CD4-positive, alpha-beta memory T cell (primary cell): Measurements from ENCODE around the gene ZDHHC12. TPM values are rescaled to one million over a fixed set of nuclear protein-coding genes. Genes with fewer than 3 reads are reported as not detected.
"Not testable (repeated sequence)": the region's sequence is repeated elsewhere in the genome, so short reads cannot be mapped to it uniquely, and the experiment has no call there.

ENCODE experiments used
- CTCF ChIA-PET: fragments of 350-600 bp; sonication (Branson Sonifier 250); formaldehyde crosslinking; loops from one replicate; lab custom pipeline; 2021; ENCODE audit warnings: inconsistent platforms; ENCODE audit not compliant: partially characterized antibody; lab: Charles Lee
- POLR2A ChIA-PET: fragments of 350-600 bp; sonication (Branson Sonifier 250); formaldehyde crosslinking; loops from one replicate; lab custom pipeline; 2021; ENCODE audit not compliant: partially characterized antibody; lab: Charles Lee
- DNase-seq, 5 donors: peaks; one replicate each; pipeline versions ENCODE4 v3.0.0 to v3.0.0-alpha.2; 2020 to 2022; ENCODE audit warnings: mixed read lengths in 1 of 5
- H3K27ac ChIP-seq: one replicate; pipeline ENCODE4 v1.7.0; 2013; ENCODE audit warnings: low read depth, low read length
- H3K27me3 ChIP-seq: 2 replicates; pipeline ENCODE4 v1.7.0; 2013; ENCODE audit warnings: mild to moderate bottlenecking, low read length, moderate library complexity; ENCODE audit not compliant: insufficient read depth
- H3K36me3 ChIP-seq: 2 replicates; pipeline ENCODE4 v1.7.0; 2013; ENCODE audit warnings: mild to moderate bottlenecking, low read length, moderate library complexity; ENCODE audit not compliant: insufficient read depth
- H3K4me1 ChIP-seq: 2 replicates; pipeline ENCODE4 v1.7.0; 2013; ENCODE audit warnings: mild to moderate bottlenecking, low read length, moderate library complexity; ENCODE audit not compliant: insufficient read depth
- H3K4me3 ChIP-seq, 2 donors: one replicate each; pipeline ENCODE4 v1.7.0; 2013; ENCODE audit warnings: low read length in 2 of 2, mild to moderate bottlenecking in 1 of 2
- H3K9me3 ChIP-seq, 2 donors: one replicate each; pipeline ENCODE4 v1.7.0; 2013; ENCODE audit warnings: low read length in 2 of 2, control low read depth in 1 of 2; ENCODE audit not compliant: control insufficient read depth in 1 of 2
- H3K27ac Mint-ChIP-seq, 7 donors: one replicate each; pipeline ENCODE4 v1.8.0; 2020 to 2021; ENCODE audit warnings: mixed read lengths in 7 of 7, mild to moderate bottlenecking in 6 of 7, inconsistent platforms in 3 of 7, moderate library complexity in 3 of 7
- H3K27me3 Mint-ChIP-seq, 2 donors: one replicate each; pipeline ENCODE4 v1.8.0; 2020 to 2021; ENCODE audit warnings: mixed read lengths in 2 of 2
- H3K36me3 Mint-ChIP-seq, 2 donors: one replicate each; pipeline ENCODE4 v1.8.0; 2020 to 2021; ENCODE audit warnings: mixed read lengths in 2 of 2, inconsistent platforms in 1 of 2, mild to moderate bottlenecking in 1 of 2
- H3K4me1 Mint-ChIP-seq, 4 donors: one replicate each; pipeline ENCODE4 v1.8.0; 2020 to 2021; ENCODE audit warnings: mixed read lengths in 4 of 4, mild to moderate bottlenecking in 1 of 4
- H3K4me3 Mint-ChIP-seq, 8 donors: one replicate each; pipeline ENCODE4 v1.8.0; 2020 to 2021; ENCODE audit warnings: mixed read lengths in 8 of 8, mild to moderate bottlenecking in 7 of 8, moderate library complexity in 6 of 8, inconsistent platforms in 3 of 8
- H3K9me3 Mint-ChIP-seq, 8 donors: one replicate each; pipeline ENCODE4 v1.8.0; 2020 to 2021; ENCODE audit warnings: mixed read lengths in 8 of 8, mild to moderate bottlenecking in 5 of 8, inconsistent platforms in 3 of 8, moderate library complexity in 1 of 8
- intact Hi-C: fragments of 100-400 bp; cut with micrococcal nuclease; formaldehyde crosslinking; loops from one replicate; pipeline ENCODE4 v1.15.1; 2023
- polyA plus RNA-seq, 2 donors: library from polyadenylated mRNA; unstranded; fragments of 300-500 nt; fragmentation: Illumina TruSeq; gene quantifications; one replicate each; pipeline ENCODE4 v1.2.3, GENCODE V29; 2021
- total RNA-seq, 2 experiments: library from RNA; stranded (reverse); gene quantifications; one replicate each; pipeline ENCODE4 v1.2.3, GENCODE V29; 2021

ZDHHC12 gene
- total and polyA plus RNA-seq, 4 experiments from 2014 or later = 24.6 to 75.7 (median 41.7) TPM

GRCh38 chr9:128696923-128697707 is 26.8 kb downstream of the ZDHHC12 start:
- no peak for DNase-seq
- Histone ChIP-seq H3K9me3 (no peaks in the 10 kb centered on the region), H3K27ac (no peak overlapping the region), H3K27me3 (no peaks in the 10 kb centered on the region), H3K36me3 (peaks cover 24% of the 10 kb centered on the region), H3K4me3 (no peak overlapping the region), H3K4me1 (peaks cover 13% of the 10 kb centered on the region)
- Mint-ChIP-seq H3K4me1 (peaks cover 3 to 18% (median 6%) of the 10 kb centered on the region in 4 donors), H3K36me3 (peaks cover 25 to 40% of the 10 kb centered on the region in 2 donors), H3K27me3 (no peaks in the 10 kb centered on the region), H3K4me3 (no peak overlapping the region), H3K27ac (peak overlapping the region in 1 of 7 donors; percentile 15), H3K9me3 (peaks cover 0 to 2% (median 0%) of the 10 kb centered on the region in 8 donors)
- ChIA-PET POLR2A (interaction anchor here (1.1 to 2.0 kb wide), 3 partner anchors 8 to 121 kb away, joined by 3 to 9 read pairs (median 3); partner anchors contain the start of genes ENDOG and SET), CTCF (interaction anchor here (0.7 to 1.2 kb wide), 3 partner anchors 32 to 121 kb away, joined by 3 read pairs; partner anchors contain the start of gene ENDOG)
- intact Hi-C loops = no loop called here

GRCh38 chr9:128694344-128694743 is 29.6 kb downstream of the ZDHHC12 start:
- ChIA-PET CTCF (no interaction called here), POLR2A (no interaction called here)
- H3K27me3 ChIP-seq = no peaks in the 10 kb centered on the region
- H3K9me3 Mint-ChIP-seq = peaks cover 0 to 4% (median 0%) of the 10 kb centered on the region in 8 donors
- peaks cover 14 to 23% (median 17%) of the 10 kb centered on the region in 4 donors for H3K4me1 Mint-ChIP-seq
- no peak overlapping the region for H3K4me3 Mint-ChIP-seq
- peak overlapping the region in 1 of 7 donors; percentile 32 for H3K27ac Mint-ChIP-seq
- H3K4me1 ChIP-seq = peaks cover 24% of the 10 kb centered on the region
- no peak overlapping the region for H3K4me3 ChIP-seq
- peaks cover 34 to 54% of the 10 kb centered on the region in 2 donors for H3K36me3 Mint-ChIP-seq
- DNase-seq = no peak
- peaks cover 29% of the 10 kb centered on the region for H3K36me3 ChIP-seq
- no peaks in the 10 kb centered on the region for H3K9me3 ChIP-seq
- no peak overlapping the region for H3K27ac ChIP-seq
- intact Hi-C loops = no loop called here
- peaks cover 0 to 1% of the 10 kb centered on the region in 2 donors for H3K27me3 Mint-ChIP-seq

DNA sequence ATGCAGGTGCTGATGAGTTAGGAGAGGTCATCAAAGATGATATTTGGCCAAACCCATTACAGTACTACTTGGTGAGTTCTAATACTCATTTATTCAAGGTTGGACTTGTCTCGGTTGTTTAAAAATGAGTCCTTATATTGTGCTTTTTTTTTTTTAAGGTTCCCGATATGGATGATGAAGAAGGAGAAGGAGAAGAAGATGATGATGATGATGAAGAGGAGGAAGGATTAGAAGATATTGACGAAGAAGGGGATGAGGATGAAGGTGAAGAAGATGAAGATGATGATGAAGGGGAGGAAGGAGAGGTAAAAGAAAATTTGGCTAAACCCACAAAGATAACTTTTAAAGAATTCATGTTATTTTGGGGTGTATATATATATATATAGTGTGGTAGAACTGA is 30.2 kb downstream of the ZDHHC12 start:
- H3K9me3 ChIP-seq, H3K4me3 ChIP-seq, CTCF ChIA-PET, H3K27me3 ChIP-seq, H3K27ac ChIP-seq, H3K27me3 Mint-ChIP-seq, DNase-seq, intact Hi-C loops, H3K9me3 Mint-ChIP-seq: not testable (repeated sequence)
- POLR2A ChIA-PET = interaction anchor here (1.8 kb wide), 1 partner anchor 30 kb away, joined by 5 read pairs; the partner anchor contains the start of gene ZDHHC12
- H3K4me3 Mint-ChIP-seq = peak overlapping the region in 1 of 8 donors; percentile 59
- H3K4me1 Mint-ChIP-seq = peaks cover 14 to 23% (median 17%) of the 10 kb centered on the region in 4 donors
- H3K36me3 Mint-ChIP-seq = peaks cover 34 to 54% of the 10 kb centered on the region in 2 donors
- peaks cover 29% of the 10 kb centered on the region for H3K36me3 ChIP-seq
- H3K4me1 ChIP-seq = peaks cover 24% of the 10 kb centered on the region
- H3K27ac Mint-ChIP-seq = peak overlapping the region in 3 of 7 donors; percentile 16 to 70 (median 64)

DNA sequence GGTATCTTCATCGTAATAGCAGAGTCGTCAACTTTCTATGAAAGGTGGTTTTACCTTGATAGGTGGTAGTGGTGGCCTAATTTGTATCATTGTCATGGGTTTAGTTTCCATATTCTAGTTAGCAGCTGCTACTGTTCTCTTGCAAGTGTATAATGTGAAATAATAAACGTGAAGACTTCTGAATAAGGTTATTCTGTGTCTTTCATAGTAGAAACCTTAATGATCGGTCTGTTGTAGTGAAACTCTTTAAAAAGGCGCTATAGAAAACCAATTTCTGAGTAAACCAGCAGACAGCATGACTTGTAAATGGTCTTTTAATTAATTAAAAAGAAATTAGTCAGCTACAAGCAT is 33.3 kb downstream of the ZDHHC12 start:
- peaks cover 28 to 45% of the 10 kb centered on the region in 2 donors for H3K36me3 Mint-ChIP-seq
- peaks cover 29 to 49% (median 39%) of the 10 kb centered on the region in 4 donors for H3K4me1 Mint-ChIP-seq
- Histone ChIP-seq H3K4me1 (peaks cover 52% of the 10 kb centered on the region), H3K4me3 (peak overlapping the region; percentile 63 to 88), H3K27ac (peak overlapping the region; percentile 82), H3K27me3 (no peaks in the 10 kb centered on the region), H3K9me3 (no peaks in the 10 kb centered on the region), H3K36me3 (peaks cover 29% of the 10 kb centered on the region)
- H3K4me3 Mint-ChIP-seq = peak overlapping the region; percentile 97 to 100 (median 100)
- intact Hi-C loops = no loop called here
- ChIA-PET CTCF (interaction anchor here (1.0 to 1.8 kb wide), 3 partner anchors 10 to 128 kb away, joined by 4 to 5 read pairs (median 4); partner anchors contain the start of gene ENDOG), POLR2A (interaction anchor here (0.9 to 5.1 kb wide), 10 partner anchors 10 to 191 kb away, joined by 3 to 37 read pairs (median 10); partner anchors contain the start of genes DYNC2I2, ENDOG, KYAT1 and LRRC8A)
- H3K27ac Mint-ChIP-seq = peak overlapping the region; percentile 94 to 100 (median 98)
- H3K9me3 Mint-ChIP-seq = peaks cover 0 to 4% (median 0%) of the 10 kb centered on the region in 8 donors
- peaks cover 0 to 1% of the 10 kb centered on the region in 2 donors for H3K27me3 Mint-ChIP-seq
- DNase-seq = no peak

DNA sequence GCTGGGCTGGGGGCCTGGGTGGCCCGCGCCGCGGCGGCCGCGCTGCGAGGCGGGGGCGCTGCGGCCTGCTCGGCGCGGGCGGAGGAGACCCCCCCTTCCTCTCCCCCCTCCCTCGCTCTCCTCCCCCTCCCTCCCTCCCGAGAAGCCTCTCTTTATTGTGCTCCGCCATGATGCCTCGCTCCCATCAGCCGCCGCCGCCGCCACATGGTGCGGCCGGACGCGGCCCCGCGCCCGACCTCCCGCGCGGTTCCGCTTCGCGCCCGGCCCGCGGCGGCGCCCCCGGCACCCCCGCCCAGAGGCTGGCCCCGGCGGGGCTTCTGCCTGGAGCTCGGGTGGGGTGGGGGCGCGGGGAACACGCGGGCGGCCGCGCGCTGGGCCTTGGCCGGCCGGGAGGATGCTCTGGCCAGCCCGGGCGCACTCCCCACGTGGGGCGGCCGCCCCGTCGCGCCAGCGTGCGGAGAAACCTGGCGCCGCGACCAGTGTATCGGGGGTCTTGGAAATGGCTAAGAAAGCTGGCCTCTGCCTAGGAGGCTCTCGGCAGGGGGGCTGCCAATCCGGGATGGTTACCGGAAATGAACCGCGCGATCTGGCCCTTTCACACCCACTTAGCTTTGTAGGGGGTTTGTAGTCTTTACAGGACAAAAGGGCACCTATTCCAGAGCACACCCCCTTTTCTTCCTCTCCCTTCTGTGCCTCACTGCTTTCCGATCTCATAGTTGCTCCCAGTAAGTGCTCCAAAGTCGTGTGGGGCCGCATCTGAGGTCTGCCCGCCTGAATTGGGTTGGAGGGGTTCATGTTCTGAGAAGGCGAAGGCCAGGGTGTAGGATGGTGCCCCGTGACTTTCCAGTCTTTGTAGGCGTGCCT is 33.9 kb downstream of the ZDHHC12 start:
- H3K4me1 Mint-ChIP-seq = peaks cover 33 to 55% (median 45%) of the 10 kb centered on the region in 4 donors
- Histone ChIP-seq H3K36me3 (peaks cover 29% of the 10 kb centered on the region), H3K9me3 (no peaks in the 10 kb centered on the region), H3K4me1 (peaks cover 58% of the 10 kb centered on the region), H3K27ac (peak overlapping the region; percentile 82), H3K27me3 (no peaks in the 10 kb centered on the region), H3K4me3 (peak overlapping the region; percentile 63 to 88)
- CTCF ChIA-PET = interaction anchor here (1.0 to 1.8 kb wide), 3 partner anchors 10 to 128 kb away, joined by 4 to 5 read pairs (median 4); partner anchors contain the start of gene ENDOG
- H3K4me3 Mint-ChIP-seq = peak overlapping the region; percentile 97 to 100 (median 100)
- intact Hi-C loops = loop anchor here (1.0 to 2.0 kb wide), 6 partner anchors 13 to 137 kb away; partner anchors contain the start of genes DYNC2I2, PKN3, SPTAN1 and TBC1D13
- H3K9me3 Mint-ChIP-seq = peaks cover 0 to 4% (median 0%) of the 10 kb centered on the region in 8 donors
- peaks cover 28 to 41% of the 10 kb centered on the region in 2 donors for H3K36me3 Mint-ChIP-seq
- peaks cover 0 to 1% of the 10 kb centered on the region in 2 donors for H3K27me3 Mint-ChIP-seq
- POLR2A ChIA-PET = interaction anchor here (0.9 to 5.1 kb wide), 17 partner anchors 11 to 191 kb away, joined by 3 to 37 read pairs (median 5); partner anchors contain the start of genes DYNC2I2, ENDOG, KYAT1 and LRRC8A
- H3K27ac Mint-ChIP-seq = peak overlapping the region; percentile 94 to 100 (median 98)
- DNase-seq = peak; percentile 39 to 76 (median 50)

- H3K36me3 Mint-ChIP-seq = peaks cover 22 to 36% of the 10 kb centered on the region in 2 donors
- Histone ChIP-seq H3K4me1 (peaks cover 65% of the 10 kb centered on the region), H3K27ac (peak overlapping the region; percentile 65), H3K36me3 (peaks cover 28% of the 10 kb centered on the region), H3K27me3 (no peaks in the 10 kb centered on the region), H3K9me3 (no peaks in the 10 kb centered on the region), H3K4me3 (peak overlapping the region in 1 of 2 donors; percentile 46)
- ChIA-PET POLR2A (interaction anchor here (0.7 to 5.1 kb wide), 18 partner anchors 8 to 192 kb away, joined by 3 to 37 read pairs (median 4); partner anchors contain the start of genes DYNC2I2, ENDOG, KYAT1 and LRRC8A), CTCF (interaction anchor here (1.0 kb wide), 1 partner anchor 40 kb away, joined by 4 read pairs; no protein-coding TSS in a partner anchor)
- peak overlapping the region in 6 of 8 donors; percentile 45 to 79 (median 62) for H3K4me3 Mint-ChIP-seq
- H3K27ac Mint-ChIP-seq = peak overlapping the region in 4 of 7 donors; percentile 15 to 52 (median 28)
- peaks cover 0 to 4% (median 0%) of the 10 kb centered on the region in 8 donors for H3K9me3 Mint-ChIP-seq
- peak in 1 of 5 donors; percentile 75 for DNase-seq
- H3K27me3 Mint-ChIP-seq = peaks cover 0 to 1% of the 10 kb centered on the region in 2 donors
- intact Hi-C loops = loop anchor here (1.0 to 2.0 kb wide), 6 partner anchors 13 to 137 kb away; partner anchors contain the start of genes DYNC2I2, PKN3, SPTAN1 and TBC1D13
- H3K4me1 Mint-ChIP-seq = peaks cover 40 to 62% (median 51%) of the 10 kb centered on the region in 4 donors
These were observed 34.6 kb downstream of the ZDHHC12 start for GRCh38 chr9:128689293-128689774.
